ENCODE data around the gene VAV3.
"Not testable (repeated sequence)": the region's sequence is repeated elsewhere in the genome, so short reads cannot be mapped to it uniquely, and the experiment has no call there.

The VAV3 gene

DNA sequence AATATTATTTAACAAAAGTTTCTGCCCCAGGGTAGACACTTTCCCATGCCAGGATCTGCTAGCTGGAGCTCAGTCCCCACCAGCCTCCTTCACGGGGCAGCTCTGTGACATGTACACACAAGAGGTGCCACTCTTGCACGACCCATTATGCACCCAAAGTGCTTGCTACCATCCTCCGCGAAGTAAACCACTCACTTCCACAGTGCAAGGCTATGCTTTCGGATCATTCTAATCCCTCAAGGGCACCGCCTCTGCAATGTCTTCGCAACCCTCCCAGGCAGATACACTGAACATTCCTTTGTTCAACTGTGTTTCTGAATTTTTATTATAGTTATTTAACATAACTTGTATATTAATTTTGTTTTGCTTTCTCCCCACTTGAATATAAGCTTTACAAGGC is 303.8 kb downstream of the VAV3 start:
- in situ Hi-C loops (cut with HindIII; ENCODE audit: low sequenced_read_pairs): no loop called here

DNA sequence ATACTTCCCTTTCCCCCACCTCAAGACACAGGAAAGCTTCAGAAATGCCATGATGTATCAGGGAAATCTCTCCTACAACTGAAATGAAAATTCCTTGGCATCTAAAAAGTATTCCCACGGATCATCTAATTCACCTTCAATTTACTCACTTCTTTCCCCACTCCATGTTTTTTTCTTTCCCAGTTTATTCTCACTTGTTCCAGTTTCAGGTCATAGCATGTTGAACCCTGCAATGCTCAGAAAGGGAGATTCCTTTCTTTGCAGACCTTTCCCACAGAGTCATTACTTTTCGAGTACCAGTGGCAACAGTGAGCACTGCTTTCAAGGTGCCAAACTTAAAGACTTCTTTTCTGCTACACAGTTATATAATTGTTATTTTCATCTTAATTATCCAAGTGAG is 305.0 kb downstream of the VAV3 start:
- in situ Hi-C loops (cut with HindIII; ENCODE audit: low sequenced_read_pairs): no loop called here

DNA sequence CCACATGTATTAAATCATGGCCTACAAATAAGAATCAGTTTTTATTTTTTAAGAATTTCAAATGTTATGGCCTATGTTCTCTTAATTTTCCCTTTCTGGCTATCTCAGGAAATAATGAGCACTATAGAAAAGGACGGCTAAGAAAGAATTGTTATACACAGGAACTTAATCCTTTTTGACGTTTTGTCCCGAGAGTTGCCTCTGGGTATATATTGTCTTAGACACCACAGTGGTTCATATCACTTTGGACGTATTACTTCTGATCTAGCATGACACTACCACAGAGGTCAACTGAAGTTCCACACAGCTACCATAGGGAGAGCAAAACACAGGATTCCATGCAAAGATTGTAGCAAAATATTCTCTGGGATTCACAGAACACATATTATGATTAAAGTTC is 307.6 kb downstream of the VAV3 start:
- in situ Hi-C loops (cut with HindIII; ENCODE audit: low sequenced_read_pairs): no loop called here

- in situ Hi-C loops (cut with HindIII; ENCODE audit: low sequenced_read_pairs): no loop called here
Measured at GRCh38 chr1:107653765-107654164, 311.2 kb downstream of the VAV3 start.

DNA sequence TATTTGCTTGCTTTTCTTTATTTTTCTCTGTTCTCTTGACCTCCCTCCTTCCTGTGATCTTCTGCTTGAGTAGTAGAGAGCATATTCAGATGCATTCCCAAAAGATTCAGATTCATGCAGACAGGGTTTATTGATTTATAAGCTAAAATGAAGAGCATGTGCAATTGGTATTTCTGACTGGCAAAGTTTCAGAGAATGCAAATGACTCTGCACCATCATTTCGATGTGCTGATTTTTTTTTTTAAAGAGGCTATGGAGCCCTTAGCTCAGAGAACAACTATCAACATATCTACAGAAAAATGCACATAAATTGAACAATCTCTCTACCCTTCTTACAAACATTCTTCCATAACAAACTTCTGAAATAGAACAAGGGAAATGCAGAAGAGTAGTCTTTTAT is 312.0 kb downstream of the VAV3 start:
- in situ Hi-C loops (cut with HindIII; ENCODE audit: low sequenced_read_pairs): no loop called here

GRCh38 chr1:107650825-107651224 is 314.2 kb downstream of the VAV3 start:
- in situ Hi-C loops (cut with HindIII; ENCODE audit: low sequenced_read_pairs): not testable (repeated sequence)

GRCh38 chr1:107649023-107649422 is 316.0 kb downstream of the VAV3 start:
- in situ Hi-C loops (cut with HindIII; ENCODE audit: low sequenced_read_pairs): no loop called here

- in situ Hi-C loops (cut with HindIII; ENCODE audit: low sequenced_read_pairs): no loop called here
Measured at GRCh38 chr1:107648071-107648470, 316.9 kb downstream of the VAV3 start.

GRCh38 chr1:107647012-107647411 is 318.0 kb downstream of the VAV3 start:
- in situ Hi-C loops (cut with HindIII; ENCODE audit: low sequenced_read_pairs): no loop called here

- in situ Hi-C loops (cut with HindIII; ENCODE audit: low sequenced_read_pairs): no loop called here
Measured at GRCh38 chr1:107643766-107644165, 321.2 kb downstream of the VAV3 start.

GRCh38 chr1:107640207-107640606 is 324.8 kb downstream of the VAV3 start:
- in situ Hi-C loops (cut with HindIII; ENCODE audit: low sequenced_read_pairs): no loop called here

DNA sequence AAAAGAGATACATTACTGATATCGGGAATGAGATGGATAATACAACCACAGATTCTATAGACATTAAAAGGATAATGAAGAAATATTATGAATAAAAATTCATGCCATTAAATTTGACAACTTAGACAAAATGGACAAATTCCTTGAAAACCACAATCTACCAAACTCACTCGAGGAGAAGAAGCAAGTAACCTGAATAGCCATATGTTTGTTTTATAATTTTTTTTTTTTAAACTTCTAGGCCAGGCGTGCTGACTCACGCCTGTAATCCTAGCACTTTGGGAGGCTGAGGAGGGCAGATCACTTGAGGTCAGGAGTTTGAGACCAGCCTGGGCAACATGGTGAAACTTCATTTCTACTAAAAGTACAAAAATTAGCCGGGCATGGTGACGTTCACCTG is 327.9 kb downstream of the VAV3 start:
- in situ Hi-C loops (cut with HindIII; ENCODE audit: low sequenced_read_pairs): no loop called here

DNA sequence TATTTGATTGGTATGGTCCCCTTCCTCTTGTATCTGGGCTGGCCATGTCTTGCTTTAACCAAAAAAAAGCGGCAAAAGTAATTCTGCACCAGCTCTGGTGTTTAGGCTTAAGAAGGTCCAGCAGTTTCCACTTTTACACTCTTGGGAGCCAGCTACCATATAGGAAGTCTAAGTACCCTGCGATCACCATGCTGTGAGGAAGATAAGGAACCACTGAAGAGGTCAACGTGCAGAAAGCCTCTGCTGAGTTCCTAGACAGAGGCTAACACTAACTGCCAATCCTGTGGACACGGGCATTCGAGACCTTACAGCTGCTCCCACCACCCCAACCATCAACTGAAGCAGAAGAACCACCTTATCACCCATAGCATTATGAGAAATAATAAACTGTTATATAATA is 331.4 kb downstream of the VAV3 start:
- in situ Hi-C loops (cut with HindIII; ENCODE audit: low sequenced_read_pairs): no loop called here

DNA sequence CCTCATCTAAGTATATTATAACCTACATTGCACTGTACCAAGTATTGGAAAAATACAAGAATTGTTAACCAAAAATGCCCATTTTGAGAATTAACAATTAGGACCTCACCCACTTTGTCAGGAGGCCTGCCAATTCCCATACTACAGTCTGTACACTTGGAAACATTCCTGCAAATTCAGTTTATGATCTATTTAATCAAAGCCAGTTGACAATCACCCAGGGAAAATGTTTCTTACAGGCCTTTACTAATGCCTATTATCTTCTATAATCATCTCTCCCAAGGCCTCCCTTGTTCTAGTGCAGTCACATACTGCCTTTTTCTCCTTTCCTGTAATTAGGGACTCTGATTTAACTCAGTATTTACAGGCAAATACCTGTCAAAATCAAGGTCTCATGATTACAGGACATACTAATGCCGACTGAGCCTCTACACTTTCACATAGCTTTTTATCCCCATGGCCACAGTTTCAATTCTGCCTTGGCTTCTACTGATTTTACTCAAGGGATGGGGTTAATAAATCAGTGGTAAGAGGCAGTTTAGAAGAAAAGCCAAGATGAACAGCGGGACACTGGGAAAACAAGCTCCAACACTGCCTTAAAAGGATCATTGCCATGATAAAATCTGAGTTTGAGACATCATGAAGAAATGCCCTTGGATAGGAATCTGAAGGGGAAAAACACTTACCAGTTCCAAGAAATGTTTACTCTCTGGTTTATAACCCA is 338.7 kb downstream of the VAV3 start:
- in situ Hi-C loops (cut with HindIII; ENCODE audit: low sequenced_read_pairs): no loop called here

DNA sequence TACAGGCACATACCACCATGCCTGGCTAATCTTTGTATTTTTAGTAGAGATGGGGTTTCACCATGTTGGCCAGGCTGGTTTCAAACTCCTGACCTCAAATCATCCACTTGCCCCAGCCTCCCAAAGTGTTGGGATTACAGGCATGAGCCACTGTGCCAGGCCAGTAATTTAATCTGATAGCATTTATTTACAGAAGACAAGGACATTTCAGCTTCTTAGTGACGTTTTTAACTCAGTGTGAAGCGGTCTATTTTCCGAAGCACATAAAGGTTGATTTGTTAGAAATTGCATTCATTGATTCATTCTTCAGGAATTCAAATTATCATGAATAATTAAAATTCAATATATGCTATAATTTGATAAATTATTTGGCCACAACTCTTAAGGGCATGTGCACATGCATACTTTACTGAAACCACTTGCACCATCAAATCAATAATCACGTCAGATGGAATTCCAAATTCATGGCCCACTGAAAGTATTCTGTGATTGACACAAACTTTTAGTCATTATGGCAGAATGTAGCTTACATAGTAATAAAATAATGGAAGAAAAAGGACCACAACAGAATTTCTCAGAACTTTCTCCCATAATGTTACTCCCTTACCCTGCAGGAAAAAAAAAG is 339.5 kb downstream of the VAV3 start:
- in situ Hi-C loops (cut with HindIII; ENCODE audit: low sequenced_read_pairs): no loop called here

GRCh38 chr1:107623431-107623830 is 341.5 kb downstream of the VAV3 start:
- in situ Hi-C loops (cut with HindIII; ENCODE audit: low sequenced_read_pairs): no loop called here

GRCh38 chr1:107622966-107623365 is 342.0 kb downstream of the VAV3 start:
- in situ Hi-C loops (cut with HindIII; ENCODE audit: low sequenced_read_pairs): no loop called here

GRCh38 chr1:107622535-107622934 is 342.4 kb downstream of the VAV3 start:
- in situ Hi-C loops (cut with HindIII; ENCODE audit: low sequenced_read_pairs): no loop called here

GRCh38 chr1:107620753-107621152 is 344.2 kb downstream of the VAV3 start:
- in situ Hi-C loops (cut with HindIII; ENCODE audit: low sequenced_read_pairs): no loop called here

- in situ Hi-C loops (cut with HindIII; ENCODE audit: low sequenced_read_pairs): no loop called here
Measured at GRCh38 chr1:107618539-107618938, 346.4 kb downstream of the VAV3 start.

GRCh38 chr1:107617921-107618320 is 347.1 kb downstream of the VAV3 start:
- in situ Hi-C loops (cut with HindIII; ENCODE audit: low sequenced_read_pairs): no loop called here

GRCh38 chr1:107617456-107617855 is 347.5 kb downstream of the VAV3 start:
- in situ Hi-C loops (cut with HindIII; ENCODE audit: low sequenced_read_pairs): no loop called here

DNA sequence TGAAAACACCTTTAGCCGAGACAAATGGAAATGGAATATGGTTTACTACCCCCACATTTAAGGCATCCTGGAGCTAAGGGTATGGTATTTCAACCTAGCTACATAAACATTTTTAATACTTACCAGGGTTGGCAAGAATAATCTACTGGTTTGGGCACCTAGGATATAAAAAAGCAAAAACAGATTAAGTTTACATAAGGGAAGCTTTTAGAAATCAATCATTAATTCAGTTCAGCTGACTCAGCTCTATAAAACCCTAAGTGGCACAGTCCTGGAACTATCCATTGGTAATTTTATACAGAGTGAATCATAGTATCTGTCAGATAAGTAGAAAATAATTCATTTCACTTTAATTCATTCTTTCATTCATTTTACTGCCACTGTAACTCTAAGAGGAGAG is 355.2 kb downstream of the VAV3 start:
- in situ Hi-C loops (cut with HindIII; ENCODE audit: low sequenced_read_pairs): no loop called here

Data from DLD1 (cell line).